Neutrophil (primary cell): ENCODE results near the gene FOXL3.
"Not testable (repeated sequence)": the region's sequence is repeated elsewhere in the genome, so short reads cannot be mapped to it uniquely, and the experiment has no call there.

Experiments
- H3K27ac ChIP-seq: fragments of 200-600 bp; sonication (generic); 2 replicates; pipeline ENCODE4 v1.5.1; 2016; ENCODE audit warnings: mild to moderate bottlenecking, moderate library complexity
- H3K27me3 ChIP-seq: fragments of 200-600 bp; sonication (generic); 2 replicates; pipeline ENCODE4 v1.6.0; 2016; ENCODE audit warnings: mild to moderate bottlenecking
- H3K36me3 ChIP-seq: fragments of 200-600 bp; sonication (generic); 2 replicates; pipeline ENCODE4 v1.5.1; 2017
- H3K4me1 ChIP-seq, 2 experiments: fragments of 200-600 bp in 1 of 2; sonication (generic) in 1 of 2; 1 replicate in 1 of 2; 2 replicates in 1 of 2; pipeline versions ENCODE4 v1.5.1 to v1.6.1; 2013 to 2016; ENCODE audit warnings: low read depth in 1 of 2, low read length in 1 of 2, mild to moderate bottlenecking in 1 of 2, moderate library complexity in 1 of 2; ENCODE audit not compliant: control insufficient read depth in 1 of 2, insufficient read depth in 1 of 2
- H3K4me3 ChIP-seq, 2 experiments: fragments of 200-600 bp in 1 of 2; sonication (generic) in 1 of 2; 1 replicate in 1 of 2; 2 replicates in 1 of 2; pipeline ENCODE4 v1.5.1; 2013 to 2016; ENCODE audit warnings: low read depth in 1 of 2, low read length in 1 of 2, mild to moderate bottlenecking in 1 of 2, moderate library complexity in 1 of 2
- H3K9me3 ChIP-seq: fragments of 200-600 bp; sonication (generic); 2 replicates; pipeline ENCODE4 v1.5.1; 2016
- CTCF ChIP-seq: fragments of 200-600 bp; sonication (generic); IDR thresholded peaks from 2 replicates; pipeline ENCODE4 v1.5.1; 2016; ENCODE audit warnings: antibody characterized with exemption

The FOXL3 gene

DNA sequence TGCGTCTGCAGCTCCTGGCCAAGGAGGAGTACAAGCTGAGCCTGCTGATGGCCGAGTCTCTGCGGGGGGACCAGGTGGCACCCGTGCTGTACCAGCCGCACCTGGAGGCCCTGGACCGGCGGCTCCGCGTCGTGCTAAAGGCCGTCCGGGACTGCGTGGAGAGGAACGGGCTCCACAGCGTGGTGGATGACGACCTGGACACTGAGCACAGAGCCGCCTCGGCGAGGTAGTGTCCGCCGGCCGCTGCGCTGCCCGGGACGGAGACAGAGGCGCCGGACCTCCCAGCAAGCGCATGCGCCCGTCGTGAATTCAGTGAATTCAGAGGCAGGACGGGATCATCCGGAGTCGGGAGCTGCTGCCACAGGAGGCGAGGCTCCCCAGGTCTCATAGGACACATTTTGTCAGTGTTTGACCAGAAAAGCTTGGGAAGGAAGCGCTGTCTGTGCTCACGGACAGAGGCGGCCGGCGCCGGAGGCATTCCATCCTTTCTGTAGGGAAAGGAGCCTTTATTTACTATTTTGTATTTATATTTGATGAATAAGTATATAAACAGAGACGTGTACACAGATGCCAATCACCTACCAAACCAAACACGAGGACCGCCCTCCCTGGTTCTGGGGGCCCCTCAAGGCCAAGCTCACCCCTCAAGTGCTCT, 30.1 kb upstream of the FOXL3 start:
- H3K4me3 ChIP-seq, result no peak overlapping the region
- H3K9me3 ChIP-seq, result no peaks in the 10 kb centered on the region
- no peak for TF ChIP-seq CTCF
- no peaks in the 10 kb centered on the region for H3K27me3 ChIP-seq
- H3K27ac ChIP-seq, result no peak overlapping the region
- H3K36me3 ChIP-seq, result no peaks in the 10 kb centered on the region
- no peaks in the 10 kb centered on the region for H3K4me1 ChIP-seq

DNA sequence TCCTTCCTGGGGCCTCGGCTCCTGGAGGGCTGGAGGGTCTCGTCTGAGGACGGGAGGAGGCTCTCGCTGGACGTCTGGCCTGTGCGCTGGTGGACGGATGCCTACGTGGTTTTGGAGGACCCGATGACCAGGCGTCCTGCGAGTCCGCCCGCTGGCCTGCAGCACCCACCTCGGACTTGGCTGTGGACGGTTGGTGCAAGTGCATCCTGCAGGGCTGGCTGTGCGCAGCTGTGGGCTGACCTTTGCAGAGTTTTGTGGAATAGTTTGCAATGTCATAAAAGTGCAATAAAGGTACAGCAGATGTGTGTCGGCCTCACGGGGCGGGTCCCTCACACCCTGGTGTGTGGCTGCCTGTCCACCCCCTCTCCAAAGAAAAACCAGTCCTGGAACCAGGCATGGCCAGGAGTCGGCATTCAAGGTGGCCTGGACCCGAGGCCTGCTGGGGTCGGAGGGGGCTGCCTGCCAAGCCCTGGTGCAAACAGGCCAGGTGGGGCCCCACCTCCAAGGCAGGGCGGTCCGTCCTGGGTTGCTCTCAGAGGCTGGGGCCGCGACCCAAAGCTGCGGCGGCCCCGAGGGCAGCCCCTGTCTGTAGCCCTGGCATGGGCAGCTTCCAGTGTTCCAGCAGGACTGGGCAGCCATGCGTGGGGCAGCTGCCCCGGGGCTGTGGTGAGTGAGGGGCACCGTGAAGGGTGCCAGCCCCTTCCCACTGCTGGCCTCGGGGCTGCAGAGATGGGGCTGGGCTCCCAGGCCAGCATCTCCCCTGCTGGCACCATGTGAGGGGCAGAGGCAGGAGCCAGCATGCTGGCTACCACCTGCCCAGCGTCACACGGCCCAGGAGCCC, 29.3 kb upstream of the FOXL3 start:
- Histone ChIP-seq H3K4me3 (no peak overlapping the region), H3K9me3 (no peaks in the 10 kb centered on the region), H3K4me1 (no peaks in the 10 kb centered on the region), H3K36me3 (no peaks in the 10 kb centered on the region), H3K27ac (no peak overlapping the region), H3K27me3 (no peaks in the 10 kb centered on the region)
- no peak for TF ChIP-seq CTCF

DNA sequence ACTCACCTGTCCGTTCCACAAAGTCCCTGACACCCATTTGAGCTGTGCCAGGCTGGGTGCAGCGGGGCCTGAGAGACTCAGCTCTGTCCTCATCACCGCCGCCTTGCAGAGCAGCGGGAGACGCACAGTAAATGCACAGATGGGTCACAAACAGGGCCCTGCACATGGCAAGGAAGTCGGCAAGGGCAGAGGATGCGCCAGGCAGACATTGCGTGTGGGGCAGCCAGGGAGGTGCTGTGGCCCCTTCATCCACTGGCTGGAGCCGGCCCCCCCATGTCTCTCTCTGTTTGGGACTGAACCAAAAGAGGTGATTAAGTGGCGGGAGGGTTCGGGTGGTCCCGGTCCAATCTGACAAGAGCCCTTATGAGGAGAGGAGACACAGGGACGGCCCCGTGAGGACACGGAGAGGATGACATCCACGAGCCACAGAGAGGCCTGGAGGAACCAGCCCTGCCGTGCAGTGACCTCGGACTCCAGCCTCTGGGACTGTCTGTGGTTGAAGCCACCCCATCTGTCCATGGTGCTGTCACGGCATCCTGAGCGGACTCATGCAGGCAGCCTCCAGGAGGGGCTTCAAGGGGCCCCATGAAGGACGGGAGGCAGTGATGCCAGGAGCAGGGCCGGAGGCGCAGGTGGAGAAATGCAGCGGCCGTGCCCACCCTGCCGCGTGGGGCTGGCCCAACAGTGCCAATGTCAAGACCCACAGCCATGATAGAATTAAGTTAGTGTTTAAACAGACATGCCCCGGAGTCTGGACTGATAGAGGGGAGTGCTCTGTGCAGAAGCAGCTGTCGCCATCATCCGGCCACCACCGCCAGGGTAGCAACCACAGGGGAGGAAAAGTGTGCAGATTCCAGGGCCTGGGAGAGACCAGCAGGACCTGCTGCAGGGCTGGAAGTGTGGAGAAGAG, 28.4 kb upstream of the FOXL3 start:
- Histone ChIP-seq H3K9me3 (no peaks in the 10 kb centered on the region), H3K27ac (no peak overlapping the region), H3K4me3 (no peak overlapping the region), H3K27me3 (no peaks in the 10 kb centered on the region), H3K4me1 (no peaks in the 10 kb centered on the region), H3K36me3 (no peaks in the 10 kb centered on the region)
- no peak for TF ChIP-seq CTCF

- H3K4me3 ChIP-seq, result no peak overlapping the region
- no peak for TF ChIP-seq CTCF
- no peak overlapping the region for H3K27ac ChIP-seq
- no peaks in the 10 kb centered on the region for H3K9me3 ChIP-seq
- no peaks in the 10 kb centered on the region for H3K4me1 ChIP-seq
- H3K36me3 ChIP-seq, result no peaks in the 10 kb centered on the region
- H3K27me3 ChIP-seq, result no peaks in the 10 kb centered on the region
Measured at GRCh38 chr7:262251-262572, 27.8 kb upstream of the FOXL3 start.

GRCh38 chr7:262631-263311, 27.2 kb upstream of the FOXL3 start:
- H3K4me3 ChIP-seq, H3K36me3 ChIP-seq, H3K27ac ChIP-seq, H3K27me3 ChIP-seq, H3K9me3 ChIP-seq, H3K4me1 ChIP-seq: not testable (repeated sequence)
